ENCODE measurements around the gene CACNA1C.

- TF ChIP-seq POLR2AphosphoS5 (IDR thresholded peaks at IDR 0.05): no peak
- peak in 4 of 7 experiments; percentile 37 to 59 (median 42) for TF ChIP-seq CTCF (IDR thresholded peaks at IDR 0.05)
Observed at GRCh38 chr12:2284857-2285256, 232.1 kb downstream of the CACNA1C start.
